Adrenal gland (tissue), 12 donors: Measurements from ENCODE around the gene ANKS1B. TPM values are rescaled to one million over a fixed set of nuclear protein-coding genes. Genes with fewer than 3 reads are reported as not detected.

Source experiments
- DNase-seq, 7 donors: peaks; one replicate each; pipeline ENCODE4 v3.0.0-alpha.2; 2019 to 2020
- H3K27ac ChIP-seq, 5 donors: fragments of 200-600 bp; sonication (generic) in 4 of 5; 1 replicate in 3 of 5; 2 replicates in 2 of 5; pipeline versions ENCODE4 v1.5.1 to v1.8.0; 2016 to 2020; ENCODE audit warnings: mild to moderate bottlenecking in 1 of 5
- H3K27me3 ChIP-seq: fragments of 200-600 bp; 2 replicates; pipeline ENCODE4 v1.8.0; 2021
- H3K36me3 ChIP-seq, 2 donors: fragments of 200-600 bp; replicated peaks in 1 of 2; 1 replicate in 1 of 2; 2 replicates in 1 of 2; pipeline versions ENCODE4 v1.5.1 to v1.8.0; 2018 to 2022
- H3K4me1 ChIP-seq, 2 donors: fragments of 200-600 bp; replicated peaks in 1 of 2; 1 replicate in 1 of 2; 2 replicates in 1 of 2; pipeline versions ENCODE4 v1.5.1 to v1.8.0; 2018 to 2021
- H3K4me3 ChIP-seq, 4 donors: fragments of 200-600 bp; sonication (generic) in 3 of 4; one replicate each; pipeline ENCODE4 v1.5.1; 2016 to 2018
- H3K9me3 ChIP-seq, 3 donors: fragments of 200-600 bp; sonication (generic) in 1 of 3; replicated peaks in 1 of 3; 1 replicate in 2 of 3; 2 replicates in 1 of 3; pipeline versions ENCODE4 v1.5.1 to v1.8.0; 2016 to 2021
- POLR2A ChIP-seq, 2 donors: fragments of 450-650 bp; IDR thresholded peaks; one replicate each; pipeline ENCODE4 v1.6.1; 2017; ENCODE audit warnings: antibody characterized with exemption in 2 of 2, mild to moderate bottlenecking in 2 of 2, moderate library complexity in 1 of 2
- WGBS, 4 donors: extraction: QIAGEN DNeasy Blood & Tissue Kit in 2 of 4; methylation state at CpG; one replicate each; pipeline versions ENCODE4 v1.1.5 to v1.1.7; 2013 to 2017; 5-methylcytosine and 5-hydroxymethylcytosine counted together
- intact Hi-C, 2 donors: fragments of 100-400 bp; cut with DNase I; formaldehyde crosslinking; loops; one replicate each; pipeline versions ENCODE4 v1.14.1 to v1.15.0; 2022 to 2023
- polyA plus RNA-seq, 3 donors: library from polyadenylated mRNA; stranded (reverse); fragments of 200-250 nt in 2 of 3; fragments of 350-450 nt in 1 of 3; fragmentation: Illumina TruSeq in 1 of 3; extraction: RNeasy Lipid Tissue Mini Kit (QIAGEN cat#74804) in 1 of 3; gene quantifications; one replicate each; pipeline ENCODE4 v1.2.3, GENCODE V29; 2013 to 2014
- total RNA-seq, 9 donors: library from RNA; depleted of rRNA in 4 of 9; stranded (reverse); fragments of >200 nt in 4 of 9; fragments of 120-200 nt in 1 of 9; fragmentation: NEBNext Ultra II Directional in 1 of 9; extraction: Animal tissue kit (Norgen Biotek cat#: 25700) in 1 of 9; gene quantifications; one replicate each; pipeline versions ENCODE4 v1.1.0 to v1.2.4, GENCODE V29; 2013 to 2023
- TF ChIP-seq, protein P1 (sequence below), 6 experiments: fragments of 450-650 bp in 4 of 6; fragments of 200-600 bp in 2 of 6; sonication (generic) in 1 of 6; IDR thresholded peaks; 1 replicate in 5 of 6; 2 replicates in 1 of 6; pipeline versions ENCODE4 v1.5.1 to v1.8.0; 2016 to 2021; ENCODE audit warnings: antibody characterized with exemption in 6 of 6, mild to moderate bottlenecking in 2 of 6, moderate library complexity in 1 of 6
- donor health status: healthy with polysubstance abuse.
- donor health status: Bipolar disorder and iron deficiency.
- donor health status: DM: yes; HTN: yes; CAD: no.
- donor health status: DM: no; HTN: no; CAD: no.
- donor health status: DM: no; HTN: no; CAD: no.
- donor health status: DM: yes; HTN: yes; CAD: no.

Gene ANKS1B
- total and polyA plus RNA-seq, 12 donors = 1.3 to 28.1 (median 8.0) TPM

DNA sequence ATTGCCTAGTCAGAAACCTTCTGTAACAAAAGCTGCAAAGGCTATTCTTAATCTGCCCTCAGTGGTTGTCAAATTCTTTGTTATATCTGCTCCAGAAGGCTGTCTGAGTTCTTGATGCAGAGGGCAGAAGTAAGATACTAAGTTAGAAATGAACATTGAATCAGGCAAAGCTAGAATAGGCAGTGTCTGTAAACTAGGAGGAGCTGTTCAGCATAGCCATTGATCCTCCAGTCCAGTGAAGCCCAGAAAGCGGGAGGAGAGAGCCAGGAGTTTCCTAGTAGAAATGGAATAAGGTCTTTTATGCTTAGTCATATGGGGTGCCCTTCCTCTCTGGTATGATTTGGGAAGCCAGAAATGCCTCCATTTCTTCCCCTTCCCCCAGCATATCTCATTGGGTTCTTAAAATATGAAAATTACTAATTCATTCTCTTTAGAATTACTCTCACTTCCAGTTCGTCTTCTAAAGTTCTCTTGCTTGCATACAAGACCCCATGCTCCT is 1263.5 kb downstream of the ANKS1B start:
- DNase-seq = no peak
- Histone ChIP-seq H3K4me3 (no peak overlapping the region), H3K4me1 (peaks cover 0 to 11% of the 10 kb centered on the region in 2 donors), H3K36me3 (peaks cover 0 to 5% of the 10 kb centered on the region in 2 donors), H3K27me3 (no peaks in the 10 kb centered on the region), H3K9me3 (no peaks in the 10 kb centered on the region), H3K27ac (no peak overlapping the region)
- intact Hi-C loops = no loop called here
- WGBS, 4 donors = 86 to 93% (median 90%) methylated on average over 2 of the region's 2 CpGs
- no peak for TF ChIP-seq POLR2A (IDR thresholded peaks at IDR 0.05)
- TF ChIP-seq, protein P1, sequence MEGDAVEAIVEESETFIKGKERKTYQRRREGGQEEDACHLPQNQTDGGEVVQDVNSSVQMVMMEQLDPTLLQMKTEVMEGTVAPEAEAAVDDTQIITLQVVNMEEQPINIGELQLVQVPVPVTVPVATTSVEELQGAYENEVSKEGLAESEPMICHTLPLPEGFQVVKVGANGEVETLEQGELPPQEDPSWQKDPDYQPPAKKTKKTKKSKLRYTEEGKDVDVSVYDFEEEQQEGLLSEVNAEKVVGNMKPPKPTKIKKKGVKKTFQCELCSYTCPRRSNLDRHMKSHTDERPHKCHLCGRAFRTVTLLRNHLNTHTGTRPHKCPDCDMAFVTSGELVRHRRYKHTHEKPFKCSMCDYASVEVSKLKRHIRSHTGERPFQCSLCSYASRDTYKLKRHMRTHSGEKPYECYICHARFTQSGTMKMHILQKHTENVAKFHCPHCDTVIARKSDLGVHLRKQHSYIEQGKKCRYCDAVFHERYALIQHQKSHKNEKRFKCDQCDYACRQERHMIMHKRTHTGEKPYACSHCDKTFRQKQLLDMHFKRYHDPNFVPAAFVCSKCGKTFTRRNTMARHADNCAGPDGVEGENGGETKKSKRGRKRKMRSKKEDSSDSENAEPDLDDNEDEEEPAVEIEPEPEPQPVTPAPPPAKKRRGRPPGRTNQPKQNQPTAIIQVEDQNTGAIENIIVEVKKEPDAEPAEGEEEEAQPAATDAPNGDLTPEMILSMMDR (IDR thresholded peaks at IDR 0.05) = no peak

DNA sequence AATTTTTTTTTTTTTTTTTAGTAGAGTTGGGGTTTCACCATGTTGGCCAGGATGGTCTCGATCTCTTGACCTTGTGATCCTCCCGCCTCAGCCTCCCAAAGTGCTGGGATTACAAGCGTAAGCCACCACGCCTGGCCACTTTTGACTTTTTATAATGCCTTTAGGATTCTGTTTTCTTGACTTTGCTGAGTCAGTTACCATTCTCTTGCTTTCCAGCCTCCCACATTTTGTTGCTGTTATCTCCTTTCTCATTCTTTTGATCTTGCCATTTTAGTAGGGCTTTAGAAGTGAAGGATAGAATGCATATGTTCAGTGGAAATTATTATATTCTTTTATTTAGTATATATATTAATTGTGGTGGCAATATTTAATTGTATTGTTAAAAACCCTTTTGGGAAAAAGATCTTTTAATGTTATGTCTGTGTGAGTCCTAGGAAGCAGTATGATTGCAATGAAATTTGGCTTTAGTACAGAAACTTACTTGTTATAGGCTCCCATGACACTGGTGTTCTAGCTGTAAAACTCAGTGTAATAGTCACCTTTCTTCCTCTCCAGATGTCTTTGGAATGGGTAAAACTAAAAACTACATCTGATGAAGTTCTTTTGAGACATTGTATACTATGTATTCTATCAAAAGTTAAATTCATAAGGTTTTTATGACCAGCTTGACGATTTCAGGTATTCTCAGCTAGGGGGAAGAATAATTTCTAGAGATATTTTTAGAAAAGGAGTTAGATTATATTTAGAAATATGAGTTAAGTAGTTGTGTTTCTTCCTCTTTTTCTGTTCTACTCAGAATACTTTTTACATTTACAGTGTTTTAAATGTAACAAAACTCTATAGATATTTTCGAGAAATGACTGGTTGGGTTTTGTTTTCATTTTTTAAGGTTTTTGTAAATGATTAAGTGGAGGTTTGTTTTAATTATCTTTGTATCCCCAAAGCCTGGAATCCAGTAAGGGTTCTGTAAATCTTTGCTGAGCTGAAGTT is 1264.9 kb downstream of the ANKS1B start:
- intact Hi-C loops = no loop called here
- no peak overlapping the region for H3K27ac ChIP-seq
- peaks cover 0 to 1% of the 10 kb centered on the region in 2 donors for H3K4me1 ChIP-seq
- no peak for DNase-seq
- no peaks in the 10 kb centered on the region for H3K27me3 ChIP-seq
- H3K9me3 ChIP-seq = no peaks in the 10 kb centered on the region
- no peak overlapping the region for H3K4me3 ChIP-seq
- peaks cover 0 to 5% of the 10 kb centered on the region in 2 donors for H3K36me3 ChIP-seq
- TF ChIP-seq, protein P1 (IDR thresholded peaks at IDR 0.05) = no peak
- no peak for TF ChIP-seq POLR2A (IDR thresholded peaks at IDR 0.05)
- WGBS, 4 donors = 91 to 96% (median 94%) methylated on average over 6 of the region's 6 CpGs

DNA sequence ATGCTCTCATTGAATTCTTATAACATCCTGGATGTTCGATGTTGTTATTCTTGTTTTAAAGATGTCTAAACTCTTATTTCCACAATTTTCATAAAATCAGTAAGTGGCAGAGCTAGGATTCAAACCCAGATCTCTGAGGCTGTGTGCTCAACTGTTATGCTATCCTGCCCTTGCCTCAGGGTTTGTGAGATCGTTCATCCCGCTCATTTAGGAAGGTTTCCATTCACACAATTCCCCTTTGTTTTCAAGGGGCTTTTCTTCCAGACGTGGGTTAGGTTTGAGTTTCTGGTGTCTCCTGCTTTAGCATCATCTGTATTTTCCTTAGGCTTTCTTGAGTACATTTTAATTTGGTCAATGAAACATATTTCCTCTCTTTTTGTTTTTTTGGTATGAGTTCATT is 1270.3 kb downstream of the ANKS1B start:
- no peak for DNase-seq
- Histone ChIP-seq H3K27ac (no peak overlapping the region), H3K27me3 (no peaks in the 10 kb centered on the region), H3K4me1 (no peaks in the 10 kb centered on the region), H3K36me3 (peaks cover 0 to 10% of the 10 kb centered on the region in 2 donors), H3K9me3 (no peaks in the 10 kb centered on the region), H3K4me3 (no peak overlapping the region)
- intact Hi-C loops = no loop called here
- 89 to 94% (median 92%) methylated on average over 4 of the region's 4 CpGs for WGBS, 4 donors
- TF ChIP-seq, protein P1 (IDR thresholded peaks at IDR 0.05) = no peak
- no peak for TF ChIP-seq POLR2A (IDR thresholded peaks at IDR 0.05)

DNA sequence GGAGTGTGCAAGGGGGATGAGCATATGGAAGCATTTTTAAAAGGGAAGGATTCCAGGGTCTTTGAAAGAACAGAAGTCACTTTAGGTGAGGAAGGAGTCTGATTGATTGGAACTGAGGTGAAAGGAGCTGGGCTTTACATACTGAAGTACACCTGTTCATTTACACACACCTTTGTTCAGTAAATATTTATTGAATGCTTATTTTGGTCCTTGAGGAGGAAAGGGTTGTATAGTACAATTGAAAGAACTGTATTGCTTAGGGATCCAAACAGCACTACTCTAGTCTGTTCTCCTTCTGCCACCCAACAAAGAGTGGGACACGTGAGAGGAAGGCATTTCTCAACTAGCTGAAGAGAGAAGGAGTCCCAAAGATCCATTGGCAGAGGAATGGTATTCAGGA is 1275.7 kb downstream of the ANKS1B start:
- no peak overlapping the region for H3K4me3 ChIP-seq
- intact Hi-C loops = no loop called here
- H3K4me1 ChIP-seq = no peaks in the 10 kb centered on the region
- H3K27ac ChIP-seq = no peak overlapping the region
- H3K9me3 ChIP-seq = no peaks in the 10 kb centered on the region
- H3K36me3 ChIP-seq = peaks cover 0 to 8% of the 10 kb centered on the region in 2 donors
- TF ChIP-seq POLR2A (IDR thresholded peaks at IDR 0.05) = no peak
- TF ChIP-seq, protein P1 (IDR thresholded peaks at IDR 0.05) = no peak
- H3K27me3 ChIP-seq = no peaks in the 10 kb centered on the region
- DNase-seq = no peak
- WGBS, 4 donors = 93 to 100% (median 96%) methylated on average over 1 of the region's 1 CpG
